NCI-H774 (cell line): ENCODE results near the gene FBH1.

Experiments
- DNase-seq: peaks from one replicate; lab custom pipeline; 2025; lab: John Stamatoyannopoulos, UW

The FBH1 gene

GRCh38 chr10:5981529-5981928, 91.5 kb downstream of the FBH1 start:
- no peak for DNase-seq

- DNase-seq = no peak
Observed at GRCh38 chr10:5983774-5984173, 93.7 kb downstream of the FBH1 start.

- no peak for DNase-seq
Observed at GRCh38 chr10:5985029-5985428, 95.0 kb downstream of the FBH1 start.
